Liver (tissue), 9 donors: ENCODE data around the gene FABP3. TPM values are rescaled to one million over a fixed set of nuclear protein-coding genes. Genes with fewer than 3 reads are reported as not detected.

Experiments
- DNase-seq: peaks from one replicate; pipeline ENCODE4 v3.0.0-alpha.2; 2017; ENCODE audit warnings: low spot score
- H3K27ac ChIP-seq, 2 donors: one replicate each; pipeline ENCODE4 v1.7.0; 2013; ENCODE audit warnings: inconsistent platforms in 2 of 2, low read length in 2 of 2, control low read depth in 1 of 2, low read depth in 1 of 2, mild to moderate bottlenecking in 1 of 2
- H3K27me3 ChIP-seq, 4 donors: one replicate each; pipeline versions ENCODE4 v1.6.1 to v1.7.0; 2013; ENCODE audit warnings: low read length in 3 of 4, inconsistent platforms in 1 of 4, mild to moderate bottlenecking in 1 of 4, moderate library complexity in 1 of 4; ENCODE audit not compliant: control insufficient read depth in 4 of 4, insufficient read depth in 4 of 4
- H3K36me3 ChIP-seq, 4 donors: one replicate each; pipeline versions ENCODE4 v1.6.1 to v1.7.0; 2013; ENCODE audit warnings: low read length in 3 of 4, mild to moderate bottlenecking in 3 of 4, low read depth in 1 of 4, moderate library complexity in 1 of 4; ENCODE audit not compliant: control insufficient read depth in 4 of 4, insufficient read depth in 3 of 4
- H3K4me1 ChIP-seq, 4 donors: one replicate each; pipeline versions ENCODE4 v1.6.1 to v1.7.0; 2013; ENCODE audit warnings: low read length in 3 of 4, mild to moderate bottlenecking in 3 of 4, moderate library complexity in 1 of 4; ENCODE audit not compliant: control insufficient read depth in 4 of 4, insufficient read depth in 4 of 4
- H3K4me3 ChIP-seq, 3 donors: one replicate each; pipeline versions ENCODE4 v1.6.1 to v1.7.0; 2013; ENCODE audit warnings: low read length in 3 of 3, control low read depth in 1 of 3, low read depth in 1 of 3, mild to moderate bottlenecking in 1 of 3
- H3K9ac ChIP-seq, 2 donors: one replicate each; pipeline ENCODE4 v1.7.0; 2013; ENCODE audit warnings: low read length in 2 of 2, mild to moderate bottlenecking in 2 of 2, moderate library complexity in 2 of 2, control low read depth in 1 of 2, low read depth in 1 of 2
- H3K9me3 ChIP-seq, 4 donors: one replicate each; pipeline versions ENCODE4 v1.6.1 to v1.7.0; 2013; ENCODE audit warnings: low read length in 3 of 4; ENCODE audit not compliant: control insufficient read depth in 4 of 4
- EGR1 ChIP-seq, 2 donors: IDR thresholded peaks; 2 replicates each; pipeline ENCODE4 v1.6.1; 2016 to 2018; ENCODE audit warnings: antibody characterized with exemption in 2 of 2, low read depth in 2 of 2
- FOXA1 ChIP-seq: IDR thresholded peaks from 2 replicates; pipeline ENCODE4 v1.6.1; 2016; ENCODE audit warnings: antibody characterized with exemption
- FOXA2 ChIP-seq: IDR thresholded peaks from 2 replicates; pipeline ENCODE4 v1.6.1; 2016; ENCODE audit warnings: antibody characterized with exemption
- GABPA ChIP-seq, 2 donors: IDR thresholded peaks in 1 of 2; conservative IDR thresholded peaks in 1 of 2; 2 replicates each; pipeline ENCODE4 v1.6.1; 2016; ENCODE audit warnings: antibody characterized with exemption in 2 of 2, mild to moderate bottlenecking in 1 of 2, moderate library complexity in 1 of 2
- HNF4A ChIP-seq, 2 donors: conservative IDR thresholded peaks; 2 replicates each; pipeline ENCODE4 v1.6.1; 2016; ENCODE audit warnings: antibody characterized with exemption in 2 of 2, mild to moderate bottlenecking in 2 of 2
- HNF4G ChIP-seq: IDR thresholded peaks from 2 replicates; pipeline ENCODE4 v1.6.1; 2016; ENCODE audit warnings: antibody characterized with exemption
- JUND ChIP-seq, 2 donors: IDR thresholded peaks; 2 replicates each; pipeline ENCODE4 v1.6.1; 2016; ENCODE audit warnings: antibody characterized with exemption in 2 of 2
- NR2F2 ChIP-seq: IDR thresholded peaks from 2 replicates; pipeline ENCODE4 v1.6.1; 2016; ENCODE audit warnings: antibody characterized with exemption
- RAD21 ChIP-seq, 2 donors: IDR thresholded peaks; 2 replicates each; pipeline ENCODE4 v1.6.1; 2016; ENCODE audit warnings: antibody characterized with exemption in 2 of 2, mild to moderate bottlenecking in 2 of 2
- SP1 ChIP-seq: IDR thresholded peaks from 2 replicates; pipeline ENCODE4 v1.6.1; 2018; ENCODE audit warnings: antibody characterized with exemption, mild to moderate bottlenecking
- TAF1 ChIP-seq: conservative IDR thresholded peaks from 2 replicates; pipeline ENCODE4 v1.6.1; 2016; ENCODE audit warnings: antibody characterized with exemption, mild to moderate bottlenecking
- YY1 ChIP-seq: IDR thresholded peaks from 2 replicates; pipeline ENCODE4 v1.6.1; 2016; ENCODE audit warnings: antibody characterized with exemption, mild to moderate bottlenecking
- WGBS: extraction: QIAGEN DNeasy Blood & Tissue Kit; methylation state at CpG from one replicate; pipeline ENCODE4 v1.1.7; 2013; 5-methylcytosine and 5-hydroxymethylcytosine counted together
- polyA plus RNA-seq, 2 donors: library from polyadenylated mRNA; stranded (reverse) in 1 of 2; unstranded in 1 of 2; fragments of 200-250 nt in 1 of 2; fragments of >200 nt in 1 of 2; fragmentation: Nextera tagmentation in 1 of 2; extraction: Ambion mirVana in 1 of 2; gene quantifications; one replicate each; pipeline versions ENCODE4 v1.2.1 to v1.2.3, GENCODE V29; 2013 to 2015
- total RNA-seq, 2 donors: library from RNA; depleted of rRNA; stranded (reverse); fragments of >200 nt; gene quantifications; one replicate each; pipeline ENCODE4 v1.2.3, GENCODE V29; 2014
- TF ChIP-seq, protein P1 (sequence below): fragments of 150-350 bp; IDR thresholded peaks from 2 replicates; pipeline ENCODE4 v1.5.1; 2017; ENCODE audit warnings: improper control_type of control experiment, low read depth, low read length; ENCODE audit not compliant: missing input control
- TF ChIP-seq, protein P2 (sequence below): IDR thresholded peaks from 2 replicates; pipeline ENCODE4 v1.6.1; 2016; ENCODE audit warnings: antibody characterized with exemption
- TF ChIP-seq, protein P3 (sequence below): IDR thresholded peaks from 2 replicates; pipeline ENCODE4 v1.6.1; 2016; ENCODE audit warnings: antibody characterized with exemption
- TF ChIP-seq, protein P4 (sequence below): IDR thresholded peaks from 2 replicates; pipeline ENCODE4 v1.6.1; 2016; ENCODE audit warnings: antibody characterized with exemption
- donor health status: healthy.
- donor health status: healthy.
- donor health status: healthy.
- donor health status: healthy.
- donor health status: healthy.

The FABP3 gene
- total and polyA plus RNA-seq, 4 donors = 2.8 to 28.2 (median 5.2) TPM

DNA sequence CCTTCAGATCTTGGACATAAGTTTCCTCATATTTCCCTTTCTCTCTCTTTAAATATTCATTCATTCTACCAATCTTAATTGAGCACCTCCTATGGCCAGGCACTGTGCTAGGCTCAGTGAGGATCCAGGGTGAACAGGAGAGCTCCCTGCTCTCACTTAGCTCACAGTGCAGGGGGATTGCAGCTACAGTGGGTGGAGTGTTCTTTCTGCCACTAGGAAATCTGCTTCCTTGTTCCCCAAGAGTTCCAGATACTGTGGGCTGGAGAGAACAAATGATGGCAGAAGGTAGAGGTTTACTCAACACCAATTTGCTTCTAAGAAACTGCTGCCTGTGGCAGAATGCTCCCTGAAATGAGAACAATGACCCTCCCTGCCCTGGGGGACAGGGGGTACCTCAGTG lies 5.1 kb upstream of the FABP3 start:
- Histone ChIP-seq H3K4me3 (no peak overlapping the region), H3K27ac (no peak overlapping the region), H3K9me3 (no peaks in the 10 kb centered on the region), H3K9ac (no peak overlapping the region), H3K4me1 (peaks cover 2 to 5% (median 4%) of the 10 kb centered on the region in 4 donors), H3K27me3 (no peaks in the 10 kb centered on the region), H3K36me3 (no peaks in the 10 kb centered on the region)
- DNase-seq = no peak
- TF ChIP-seq RAD21 (IDR thresholded peaks at IDR 0.05) (no peak), YY1 (no peak), NR2F2 (no peak), HNF4G (no peak), FOXA2 (no peak)
- TF ChIP-seq, protein P1, sequence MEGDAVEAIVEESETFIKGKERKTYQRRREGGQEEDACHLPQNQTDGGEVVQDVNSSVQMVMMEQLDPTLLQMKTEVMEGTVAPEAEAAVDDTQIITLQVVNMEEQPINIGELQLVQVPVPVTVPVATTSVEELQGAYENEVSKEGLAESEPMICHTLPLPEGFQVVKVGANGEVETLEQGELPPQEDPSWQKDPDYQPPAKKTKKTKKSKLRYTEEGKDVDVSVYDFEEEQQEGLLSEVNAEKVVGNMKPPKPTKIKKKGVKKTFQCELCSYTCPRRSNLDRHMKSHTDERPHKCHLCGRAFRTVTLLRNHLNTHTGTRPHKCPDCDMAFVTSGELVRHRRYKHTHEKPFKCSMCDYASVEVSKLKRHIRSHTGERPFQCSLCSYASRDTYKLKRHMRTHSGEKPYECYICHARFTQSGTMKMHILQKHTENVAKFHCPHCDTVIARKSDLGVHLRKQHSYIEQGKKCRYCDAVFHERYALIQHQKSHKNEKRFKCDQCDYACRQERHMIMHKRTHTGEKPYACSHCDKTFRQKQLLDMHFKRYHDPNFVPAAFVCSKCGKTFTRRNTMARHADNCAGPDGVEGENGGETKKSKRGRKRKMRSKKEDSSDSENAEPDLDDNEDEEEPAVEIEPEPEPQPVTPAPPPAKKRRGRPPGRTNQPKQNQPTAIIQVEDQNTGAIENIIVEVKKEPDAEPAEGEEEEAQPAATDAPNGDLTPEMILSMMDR = no peak
- TF ChIP-seq, protein P2, sequence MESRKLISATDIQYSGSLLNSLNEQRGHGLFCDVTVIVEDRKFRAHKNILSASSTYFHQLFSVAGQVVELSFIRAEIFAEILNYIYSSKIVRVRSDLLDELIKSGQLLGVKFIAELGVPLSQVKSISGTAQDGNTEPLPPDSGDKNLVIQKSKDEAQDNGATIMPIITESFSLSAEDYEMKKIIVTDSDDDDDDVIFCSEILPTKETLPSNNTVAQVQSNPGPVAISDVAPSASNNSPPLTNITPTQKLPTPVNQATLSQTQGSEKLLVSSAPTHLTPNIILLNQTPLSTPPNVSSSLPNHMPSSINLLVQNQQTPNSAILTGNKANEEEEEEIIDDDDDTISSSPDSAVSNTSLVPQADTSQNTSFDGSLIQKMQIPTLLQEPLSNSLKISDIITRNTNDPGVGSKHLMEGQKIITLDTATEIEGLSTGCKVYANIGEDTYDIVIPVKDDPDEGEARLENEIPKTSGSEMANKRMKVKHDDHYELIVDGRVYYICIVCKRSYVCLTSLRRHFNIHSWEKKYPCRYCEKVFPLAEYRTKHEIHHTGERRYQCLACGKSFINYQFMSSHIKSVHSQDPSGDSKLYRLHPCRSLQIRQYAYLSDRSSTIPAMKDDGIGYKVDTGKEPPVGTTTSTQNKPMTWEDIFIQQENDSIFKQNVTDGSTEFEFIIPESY = no peak

DNA sequence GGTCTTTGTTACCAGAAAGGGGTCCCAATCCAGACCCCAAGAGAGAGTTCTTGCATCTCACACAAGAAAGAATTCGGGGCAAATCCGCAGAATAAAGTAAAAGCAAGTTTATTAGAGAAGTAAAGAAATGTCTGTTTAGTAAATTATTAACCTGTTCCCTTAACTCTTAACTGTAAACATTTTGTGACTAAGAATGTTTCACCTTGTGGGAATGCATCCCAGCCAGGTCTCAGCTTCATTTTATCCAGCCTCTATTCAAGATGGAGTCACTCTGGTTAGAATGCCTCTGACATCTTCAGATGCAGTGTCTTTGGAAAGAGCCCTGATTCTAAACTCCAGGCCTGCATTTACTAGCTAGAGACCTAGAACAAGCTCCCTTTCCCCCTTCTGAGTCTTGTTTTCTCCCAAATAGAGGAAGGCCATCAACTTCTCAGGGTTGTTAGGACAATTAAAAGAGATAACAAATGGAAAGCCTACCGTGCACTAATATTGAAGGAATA lies 4.5 kb upstream of the FABP3 start:
- H3K9me3 ChIP-seq = no peaks in the 10 kb centered on the region
- H3K4me3 ChIP-seq = no peak overlapping the region
- no peaks in the 10 kb centered on the region for H3K36me3 ChIP-seq
- no peaks in the 10 kb centered on the region for H3K27me3 ChIP-seq
- no peak overlapping the region for H3K9ac ChIP-seq
- TF ChIP-seq FOXA1 = no peak
- TF ChIP-seq, protein P3, sequence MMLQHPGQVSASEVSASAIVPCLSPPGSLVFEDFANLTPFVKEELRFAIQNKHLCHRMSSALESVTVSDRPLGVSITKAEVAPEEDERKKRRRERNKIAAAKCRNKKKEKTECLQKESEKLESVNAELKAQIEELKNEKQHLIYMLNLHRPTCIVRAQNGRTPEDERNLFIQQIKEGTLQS = no peak
- TF ChIP-seq JUND (IDR thresholded peaks at IDR 0.05) = no peak
- no peak for TF ChIP-seq SP1
- 90% methylated on average over 3 of the region's 3 CpGs for WGBS
- peaks cover 6 to 11% (median 9%) of the 10 kb centered on the region in 4 donors for H3K4me1 ChIP-seq
- H3K27ac ChIP-seq = no peak overlapping the region
- DNase-seq = no peak

DNA sequence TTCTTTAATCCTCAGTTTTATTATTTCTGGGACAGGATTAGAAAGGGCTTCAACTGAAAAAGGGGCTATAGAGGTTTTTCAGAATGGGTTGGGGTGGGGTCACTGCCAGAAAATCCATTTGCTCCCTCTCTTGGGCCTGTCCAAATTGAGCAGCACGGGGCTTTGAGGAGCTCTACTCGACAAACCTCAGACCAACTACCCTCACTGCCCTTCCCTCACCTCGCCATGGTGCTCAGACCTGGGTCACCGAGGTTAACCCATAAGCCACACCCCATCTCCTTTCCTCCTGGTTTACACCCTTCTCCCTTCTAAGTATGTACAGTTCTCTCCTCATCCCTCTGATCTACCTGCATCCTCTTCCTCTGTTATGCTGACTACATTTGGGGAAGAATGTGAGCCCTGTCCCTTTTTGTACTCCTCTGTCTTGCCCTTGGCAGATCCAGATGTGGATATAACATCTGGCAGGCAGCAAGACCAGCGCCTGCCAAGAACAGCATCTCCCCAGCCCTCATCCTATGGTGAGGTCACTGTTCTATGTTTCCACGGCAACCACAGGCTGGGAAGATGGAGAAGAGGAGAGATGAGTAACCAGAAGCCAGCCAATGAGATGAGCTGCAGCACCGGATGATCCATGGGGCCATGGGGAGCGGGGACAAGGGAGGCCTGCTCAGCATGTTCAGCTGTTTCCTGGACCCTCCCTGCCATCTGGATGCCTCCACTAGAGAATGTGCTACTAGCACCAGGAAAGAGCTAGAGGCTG lies 3.7 kb upstream of the FABP3 start:
- Histone ChIP-seq H3K9me3 (no peaks in the 10 kb centered on the region), H3K27ac (no peak overlapping the region), H3K4me3 (no peak overlapping the region), H3K9ac (no peak overlapping the region), H3K27me3 (no peaks in the 10 kb centered on the region), H3K4me1 (peaks cover 9 to 20% (median 17%) of the 10 kb centered on the region in 4 donors), H3K36me3 (no peaks in the 10 kb centered on the region)
- 87% methylated on average over 8 of the region's 8 CpGs for WGBS
- TF ChIP-seq, protein P3 = no peak
- TF ChIP-seq, protein P1 = no peak
- no peak for TF ChIP-seq GABPA (IDR thresholded peaks at IDR 0.05 in 1 of 2, conservative IDR thresholded peaks at IDR 0.05 in 1 of 2)
- no peak for TF ChIP-seq NR2F2
- no peak for TF ChIP-seq TAF1
- no peak for TF ChIP-seq YY1
- no peak for TF ChIP-seq FOXA2
- no peak for TF ChIP-seq FOXA1
- TF ChIP-seq HNF4G = no peak
- no peak for TF ChIP-seq SP1
- no peak for TF ChIP-seq EGR1 (IDR thresholded peaks at IDR 0.05; ENCODE audit: low read depth in 2 of 2)
- TF ChIP-seq, protein P4, sequence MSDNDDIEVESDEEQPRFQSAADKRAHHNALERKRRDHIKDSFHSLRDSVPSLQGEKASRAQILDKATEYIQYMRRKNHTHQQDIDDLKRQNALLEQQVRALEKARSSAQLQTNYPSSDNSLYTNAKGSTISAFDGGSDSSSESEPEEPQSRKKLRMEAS = no peak
- TF ChIP-seq, protein P2 = no peak
- TF ChIP-seq HNF4A (conservative IDR thresholded peaks at IDR 0.05) = no peak
- no peak for TF ChIP-seq JUND (IDR thresholded peaks at IDR 0.05)
- no peak for TF ChIP-seq RAD21 (IDR thresholded peaks at IDR 0.05)
- DNase-seq = no peak
